K562 (cell line): Measurements from ENCODE around the gene MYH9. TPM values are rescaled to one million over a fixed set of nuclear protein-coding genes. Genes with fewer than 3 reads are reported as not detected.
A peak's percentile ranks its signal among the peaks of the same experiment; 100 is the strongest.

Experiments used
- ARNT ChIP-seq, 2 experiments: fragments of 450-650 bp; IDR thresholded peaks; 2 replicates each; pipeline ENCODE4 v1.6.1; 2016; ENCODE audit warnings: mild to moderate bottlenecking in 1 of 2
- CCNT2 ChIP-seq: IDR thresholded peaks from 2 replicates; pipeline ENCODE4 v1.6.1; 2011; ENCODE audit warnings: borderline replicate concordance, low read depth, mild to moderate bottlenecking, moderate library complexity, mixed read lengths, low read length; ENCODE audit not compliant: insufficient read length; ENCODE audit errors: extremely low read depth
- POLR2B ChIP-seq: fragments of 450-650 bp; IDR thresholded peaks from 2 replicates; pipeline ENCODE4 v1.6.1; 2018; ENCODE audit warnings: low read depth; ENCODE audit not compliant: partially characterized antibody
- POLR2G ChIP-seq: fragments of 200-400 bp; formaldehyde crosslinking; IDR thresholded peaks from 2 replicates; pipeline ENCODE4 v1.6.1; 2017; ENCODE audit warnings: low read depth, mild to moderate bottlenecking, antibody characterized with exemption, low read length, moderate library complexity
- RB1 ChIP-seq: fragments of 450-650 bp; IDR thresholded peaks from 2 replicates; pipeline ENCODE4 v1.6.1; 2017; ENCODE audit warnings: low read depth, mild to moderate bottlenecking
- SMAD4 ChIP-seq: fragments of 250-450 bp; sonication (Bioruptor Pico); conservative IDR thresholded peaks from 2 replicates; pipeline ENCODE4 v1.8.0; 2021; ENCODE audit warnings: inconsistent platforms, mild to moderate bottlenecking, moderate library complexity
- TAF1 ChIP-seq: IDR thresholded peaks from 2 replicates; pipeline ENCODE4 v1.6.1; 2011; ENCODE audit warnings: mild to moderate bottlenecking, low read length, moderate library complexity; ENCODE audit not compliant: insufficient read depth, control insufficient read depth, severe bottlenecking; ENCODE audit errors: extremely low read depth
- ZNF263 ChIP-seq: sonication (generic); formaldehyde crosslinking; IDR thresholded peaks from 2 replicates; pipeline ENCODE4 v1.8.0; 2022; ENCODE audit warnings: mild to moderate bottlenecking, missing genetic modification reagents, borderline replicate concordance
- polyA plus RNA-seq, 8 experiments: library from polyadenylated mRNA; depleted of rRNA in 4 of 8; stranded (reverse) in 5 of 8; unstranded in 3 of 8; fragments of >200 nt; fragmentation: Nextera tagmentation in 2 of 8; fragmentation: Illumina TruSeq in 1 of 8; extraction: Ambion mirVana in 2 of 8; extraction: Trizol in 1 of 8; gene quantifications; 2 replicates each; pipeline versions ENCODE4 v1.2.1 to v1.2.3, GENCODE V29; 2011 to 2014; ENCODE audit warnings: inconsistent platforms in 1 of 8, missing spikeins in 1 of 8
- total RNA-seq, 7 experiments: library from RNA; depleted of rRNA in 6 of 7; stranded (reverse); fragments of >200 nt in 6 of 7; fragmentation: Illumina TruSeq in 2 of 7; extraction: Trizol in 2 of 7; gene quantifications; 2 replicates each; pipeline versions ENCODE4 v1.2.1 to v1.2.3, GENCODE V29; 2011 to 2021; ENCODE audit warnings: low replicate concordance in 1 of 7
- TF ChIP-seq, protein P1 (sequence below): fragments of 250-450 bp; sonication (Bioruptor Pico); IDR thresholded peaks from 2 replicates; pipeline ENCODE4 v1.5.0; 2021
- TF ChIP-seq, protein P2 (sequence below): fragments of 250-450 bp; sonication (Bioruptor Pico); IDR thresholded peaks from 2 replicates; pipeline ENCODE4 v1.9.0; 2021; ENCODE audit warnings: mild to moderate bottlenecking, inconsistent platforms

Gene MYH9
- total and polyA plus RNA-seq, 9 of the 15 experiments (the other 6 are each of a cell fraction or from before 2014, with no cell fraction given) = 0.71 to 111 (median 24.6) TPM

DNA sequence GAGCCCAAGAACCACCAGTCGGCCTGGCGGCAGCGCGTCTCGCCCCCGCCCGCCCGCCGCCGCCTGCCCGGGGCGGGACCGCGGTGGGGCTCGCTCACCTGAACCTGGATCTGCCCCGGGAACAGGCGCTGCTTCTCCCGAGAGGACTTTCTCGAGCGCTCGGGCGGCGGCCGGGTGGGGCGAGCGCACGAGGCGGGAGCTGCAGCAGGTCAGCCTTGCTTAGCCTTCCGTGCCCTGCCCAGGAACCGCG lies 133 bp downstream of the MYH9 start (continued):
- TF ChIP-seq TAF1 (peak; percentile 51), ZNF263 (CRISPR knock-in tag) (no peak), CCNT2 (peak; percentile 39), POLR2G (peak; percentile 95), POLR2B (peak; percentile 71), ARNT (IDR thresholded peaks at IDR 0.05) (no peak), SMAD4 (CRISPR knock-in tag) (peak; percentile 38), RB1 (peak; percentile 77; the same call in 1 of the 2 replicates)
- TF ChIP-seq, protein P1, sequence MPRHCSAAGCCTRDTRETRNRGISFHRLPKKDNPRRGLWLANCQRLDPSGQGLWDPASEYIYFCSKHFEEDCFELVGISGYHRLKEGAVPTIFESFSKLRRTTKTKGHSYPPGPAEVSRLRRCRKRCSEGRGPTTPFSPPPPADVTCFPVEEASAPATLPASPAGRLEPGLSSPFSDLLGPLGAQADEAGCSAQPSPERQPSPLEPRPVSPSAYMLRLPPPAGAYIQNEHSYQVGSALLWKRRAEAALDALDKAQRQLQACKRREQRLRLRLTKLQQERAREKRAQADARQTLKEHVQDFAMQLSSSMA = no peak
- TF ChIP-seq, protein P2, sequence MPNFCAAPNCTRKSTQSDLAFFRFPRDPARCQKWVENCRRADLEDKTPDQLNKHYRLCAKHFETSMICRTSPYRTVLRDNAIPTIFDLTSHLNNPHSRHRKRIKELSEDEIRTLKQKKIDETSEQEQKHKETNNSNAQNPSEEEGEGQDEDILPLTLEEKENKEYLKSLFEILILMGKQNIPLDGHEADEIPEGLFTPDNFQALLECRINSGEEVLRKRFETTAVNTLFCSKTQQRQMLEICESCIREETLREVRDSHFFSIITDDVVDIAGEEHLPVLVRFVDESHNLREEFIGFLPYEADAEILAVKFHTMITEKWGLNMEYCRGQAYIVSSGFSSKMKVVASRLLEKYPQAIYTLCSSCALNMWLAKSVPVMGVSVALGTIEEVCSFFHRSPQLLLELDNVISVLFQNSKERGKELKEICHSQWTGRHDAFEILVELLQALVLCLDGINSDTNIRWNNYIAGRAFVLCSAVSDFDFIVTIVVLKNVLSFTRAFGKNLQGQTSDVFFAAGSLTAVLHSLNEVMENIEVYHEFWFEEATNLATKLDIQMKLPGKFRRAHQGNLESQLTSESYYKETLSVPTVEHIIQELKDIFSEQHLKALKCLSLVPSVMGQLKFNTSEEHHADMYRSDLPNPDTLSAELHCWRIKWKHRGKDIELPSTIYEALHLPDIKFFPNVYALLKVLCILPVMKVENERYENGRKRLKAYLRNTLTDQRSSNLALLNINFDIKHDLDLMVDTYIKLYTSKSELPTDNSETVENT = peak; percentile 86
